Mesothelial cell of epicardium (in vitro differentiated cells): ENCODE measurements around the gene BLCAP. TPM values are rescaled to one million over a fixed set of nuclear protein-coding genes. Genes with fewer than 3 reads are reported as not detected.

ENCODE experiments used
- DNase-seq, 2 experiments: peaks; one replicate each; pipeline ENCODE4 v3.0.0; 2021; ENCODE audit warnings: low spot score in 2 of 2; ENCODE audit not compliant: unreplicated experiment in 2 of 2
- H3K27ac Mint-ChIP-seq: 2 replicates; pipeline ENCODE4 v1.8.0; 2021; ENCODE audit warnings: mixed read lengths
- H3K27me3 Mint-ChIP-seq: 2 replicates; pipeline ENCODE4 v1.8.0; 2021; ENCODE audit warnings: low read depth, mixed read lengths
- H3K36me3 Mint-ChIP-seq: 2 replicates; pipeline ENCODE4 v1.8.0; 2021; ENCODE audit warnings: mixed read lengths
- H3K4me1 Mint-ChIP-seq: 2 replicates; pipeline ENCODE4 v1.8.0; 2021; ENCODE audit warnings: mixed read lengths
- H3K4me3 Mint-ChIP-seq: 2 replicates; pipeline ENCODE4 v1.8.0; 2021; ENCODE audit warnings: mild to moderate bottlenecking, moderate library complexity, mixed read lengths
- H3K9me3 Mint-ChIP-seq: 2 replicates; pipeline ENCODE4 v1.8.0; 2021; ENCODE audit warnings: mixed read lengths
- total RNA-seq: library from RNA; stranded (reverse); gene quantifications from 3 replicates; pipeline ENCODE4 v1.2.1, GENCODE V29; 2021
- TF ChIP-seq, protein P1 (sequence below): fragments of 200-600 bp; sonication (generic); IDR thresholded peaks from one replicate; pipeline ENCODE4 v1.5.0; 2021; ENCODE audit warnings: antibody characterized with exemption; ENCODE audit not compliant: unreplicated experiment

BLCAP gene
- total RNA-seq, 1 donor from 2014 or later = 76.2 TPM

- Mint-ChIP-seq H3K9me3 (no peaks in the 10 kb centered on the region), H3K36me3 (no peaks in the 10 kb centered on the region), H3K4me3 (no peak overlapping the region), H3K27me3 (peaks cover 52% of the 10 kb centered on the region), H3K27ac (no peak overlapping the region), H3K4me1 (no peaks in the 10 kb centered on the region)
- no peak for DNase-seq
- TF ChIP-seq, protein P1, sequence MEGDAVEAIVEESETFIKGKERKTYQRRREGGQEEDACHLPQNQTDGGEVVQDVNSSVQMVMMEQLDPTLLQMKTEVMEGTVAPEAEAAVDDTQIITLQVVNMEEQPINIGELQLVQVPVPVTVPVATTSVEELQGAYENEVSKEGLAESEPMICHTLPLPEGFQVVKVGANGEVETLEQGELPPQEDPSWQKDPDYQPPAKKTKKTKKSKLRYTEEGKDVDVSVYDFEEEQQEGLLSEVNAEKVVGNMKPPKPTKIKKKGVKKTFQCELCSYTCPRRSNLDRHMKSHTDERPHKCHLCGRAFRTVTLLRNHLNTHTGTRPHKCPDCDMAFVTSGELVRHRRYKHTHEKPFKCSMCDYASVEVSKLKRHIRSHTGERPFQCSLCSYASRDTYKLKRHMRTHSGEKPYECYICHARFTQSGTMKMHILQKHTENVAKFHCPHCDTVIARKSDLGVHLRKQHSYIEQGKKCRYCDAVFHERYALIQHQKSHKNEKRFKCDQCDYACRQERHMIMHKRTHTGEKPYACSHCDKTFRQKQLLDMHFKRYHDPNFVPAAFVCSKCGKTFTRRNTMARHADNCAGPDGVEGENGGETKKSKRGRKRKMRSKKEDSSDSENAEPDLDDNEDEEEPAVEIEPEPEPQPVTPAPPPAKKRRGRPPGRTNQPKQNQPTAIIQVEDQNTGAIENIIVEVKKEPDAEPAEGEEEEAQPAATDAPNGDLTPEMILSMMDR = no peak
Observed at GRCh38 chr20:37573626-37574198, 46.0 kb upstream of the BLCAP start.

DNA sequence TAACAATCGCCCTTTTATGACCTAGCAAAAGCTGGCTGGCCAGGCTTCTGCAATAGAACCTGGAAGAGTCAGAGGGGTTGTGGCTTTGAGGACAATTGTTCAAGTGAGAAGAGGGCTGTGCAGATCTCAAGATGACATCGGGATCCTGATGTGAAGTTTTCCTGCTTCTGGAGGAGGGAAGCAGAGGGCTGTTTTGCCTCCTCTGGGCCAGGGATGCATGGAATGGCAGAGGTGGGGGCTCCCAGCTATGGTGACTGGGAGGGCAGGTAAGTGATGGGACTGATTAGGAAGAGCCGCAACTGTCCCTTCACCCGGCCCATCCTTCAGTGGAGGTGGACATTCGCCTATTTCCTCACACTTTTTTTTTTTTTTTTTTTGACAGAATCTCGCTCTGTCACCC is 43.4 kb upstream of the BLCAP start:
- no peaks in the 10 kb centered on the region for H3K36me3 Mint-ChIP-seq
- H3K9me3 Mint-ChIP-seq = no peaks in the 10 kb centered on the region
- H3K27ac Mint-ChIP-seq = no peak overlapping the region
- H3K4me3 Mint-ChIP-seq = no peak overlapping the region
- no peak for DNase-seq
- TF ChIP-seq, protein P1 = no peak
- H3K27me3 Mint-ChIP-seq = peaks cover 31% of the 10 kb centered on the region
- peaks cover 19% of the 10 kb centered on the region for H3K4me1 Mint-ChIP-seq

- H3K36me3 Mint-ChIP-seq = no peaks in the 10 kb centered on the region
- DNase-seq = no peak
- peaks cover 22% of the 10 kb centered on the region for H3K4me1 Mint-ChIP-seq
- H3K4me3 Mint-ChIP-seq = no peak overlapping the region
- H3K27ac Mint-ChIP-seq = no peak overlapping the region
- H3K27me3 Mint-ChIP-seq = peaks cover 32% of the 10 kb centered on the region
- no peaks in the 10 kb centered on the region for H3K9me3 Mint-ChIP-seq
- TF ChIP-seq, protein P1 = no peak
Observed at GRCh38 chr20:37570419-37570818, 42.7 kb upstream of the BLCAP start.

- Mint-ChIP-seq H3K9me3 (no peaks in the 10 kb centered on the region), H3K4me3 (peak overlapping the region; percentile 37), H3K36me3 (no peaks in the 10 kb centered on the region), H3K27me3 (peaks cover 28% of the 10 kb centered on the region), H3K27ac (peak overlapping the region; percentile 71), H3K4me1 (peaks cover 35% of the 10 kb centered on the region)
- peak in 1 of 2 experiments; percentile 63 for DNase-seq
- TF ChIP-seq, protein P1 = no peak
Observed at GRCh38 chr20:37567671-37568588, 40.3 kb upstream of the BLCAP start.

- H3K9me3 Mint-ChIP-seq = no peaks in the 10 kb centered on the region
- TF ChIP-seq, protein P1 = no peak
- peaks cover 25% of the 10 kb centered on the region for H3K27me3 Mint-ChIP-seq
- no peak overlapping the region for H3K4me3 Mint-ChIP-seq
- H3K36me3 Mint-ChIP-seq = no peaks in the 10 kb centered on the region
- peaks cover 35% of the 10 kb centered on the region for H3K4me1 Mint-ChIP-seq
- no peak overlapping the region for H3K27ac Mint-ChIP-seq
- DNase-seq = no peak
Observed at GRCh38 chr20:37567331-37567665, 39.6 kb upstream of the BLCAP start.
